Measurements from ENCODE around the gene ONECUT3.
A peak's percentile ranks its signal among the peaks of the same experiment; 100 is the strongest.

The ONECUT3 gene

DNA sequence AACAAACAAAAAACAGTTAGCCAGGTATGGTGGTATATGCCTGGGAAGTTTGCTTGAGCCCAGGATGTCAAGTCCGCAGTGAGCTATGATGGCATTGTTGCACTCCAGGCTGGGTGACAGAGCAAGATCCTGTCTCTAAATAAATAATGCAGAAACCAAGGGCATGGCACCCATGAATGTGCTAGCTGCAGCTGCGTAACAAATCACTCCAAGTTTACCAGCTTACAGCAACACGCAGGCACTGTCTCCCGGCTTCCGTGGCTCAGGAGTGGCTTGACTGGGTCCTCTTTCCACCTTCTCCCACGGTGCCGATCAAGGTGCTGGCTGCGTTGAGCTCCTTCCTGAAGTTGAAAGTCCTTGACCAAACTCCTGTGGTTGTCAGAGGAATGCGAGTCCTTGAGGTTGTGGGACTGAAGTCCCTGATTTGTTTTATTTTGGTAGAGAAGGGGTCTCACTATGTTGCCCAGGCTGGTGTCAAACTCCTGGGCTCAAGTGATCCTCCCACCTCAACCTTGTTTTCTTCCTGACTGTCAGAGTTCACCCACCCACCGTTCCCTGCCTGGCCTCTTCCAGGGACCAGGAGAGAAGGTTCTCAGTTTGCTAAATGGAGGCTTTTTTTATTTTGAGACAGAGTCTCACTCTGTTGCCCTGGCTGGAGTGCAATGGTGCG is 13.2 kb upstream of the ONECUT3 start:
- no peak for DNase-seq (ENCODE audit: low read depth)

DNA sequence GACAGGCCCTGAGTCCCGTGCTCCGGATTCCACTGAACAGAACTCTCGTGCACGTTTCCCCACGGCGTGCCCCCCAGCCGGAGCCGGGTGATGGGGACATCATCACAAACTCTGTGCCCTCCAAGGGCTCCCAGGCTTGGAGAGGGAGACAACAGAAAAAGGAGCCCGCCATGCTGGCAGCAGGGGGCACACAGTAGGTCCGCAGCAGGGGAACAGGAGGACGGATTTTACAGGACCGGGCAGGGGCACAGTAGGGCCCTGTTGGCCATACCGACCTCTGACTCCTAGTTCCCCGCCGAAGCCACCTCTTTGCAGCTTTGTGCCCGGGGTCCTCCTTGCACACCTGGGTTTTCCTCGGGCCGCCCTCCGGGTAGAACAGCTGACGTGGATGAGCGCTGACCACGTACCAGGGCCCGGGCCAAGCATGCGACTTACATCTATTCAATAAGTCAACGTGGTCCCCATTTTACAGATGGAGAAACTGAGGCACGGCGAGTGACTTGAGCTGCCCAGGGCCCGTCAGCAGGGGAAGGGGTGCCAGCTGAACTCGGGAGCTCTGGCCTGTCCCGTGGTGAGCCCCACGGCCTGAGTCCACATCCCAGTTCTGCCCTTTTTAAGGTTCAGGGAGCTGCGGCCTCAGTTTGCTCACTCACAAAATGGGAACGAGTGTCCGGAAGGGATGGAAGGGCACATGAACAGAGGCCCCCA is 10.2 kb upstream of the ONECUT3 start:
- DNase-seq (ENCODE audit: low read depth), result no peak

DNA sequence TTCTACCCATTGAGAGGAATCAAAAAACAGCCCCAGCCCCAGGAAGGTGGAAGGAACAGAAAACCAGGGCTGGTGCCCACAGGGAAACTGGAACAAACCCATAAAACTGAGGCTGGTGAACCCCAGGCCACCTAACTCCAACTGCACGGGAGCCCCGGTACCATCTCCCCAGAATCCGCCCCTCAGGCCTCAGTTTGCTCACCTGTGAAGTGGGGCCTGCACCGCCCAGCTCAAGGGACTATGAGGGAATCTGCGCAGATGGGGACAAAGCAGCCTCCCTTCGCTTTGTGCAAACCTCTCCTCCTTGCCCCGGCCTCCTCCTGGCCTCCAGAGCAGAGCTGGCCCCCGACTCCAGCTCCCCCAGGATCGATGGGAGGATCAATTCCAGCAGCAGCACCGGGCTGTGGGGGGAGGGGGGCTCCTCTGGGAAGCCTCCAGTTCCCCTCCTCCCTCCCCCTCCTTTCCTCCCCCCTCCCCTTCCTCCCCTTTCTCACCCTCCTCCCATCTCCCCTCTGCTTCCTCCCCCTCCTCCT is 9.1 kb upstream of the ONECUT3 start:
- no peak for DNase-seq (ENCODE audit: low read depth)

DNA sequence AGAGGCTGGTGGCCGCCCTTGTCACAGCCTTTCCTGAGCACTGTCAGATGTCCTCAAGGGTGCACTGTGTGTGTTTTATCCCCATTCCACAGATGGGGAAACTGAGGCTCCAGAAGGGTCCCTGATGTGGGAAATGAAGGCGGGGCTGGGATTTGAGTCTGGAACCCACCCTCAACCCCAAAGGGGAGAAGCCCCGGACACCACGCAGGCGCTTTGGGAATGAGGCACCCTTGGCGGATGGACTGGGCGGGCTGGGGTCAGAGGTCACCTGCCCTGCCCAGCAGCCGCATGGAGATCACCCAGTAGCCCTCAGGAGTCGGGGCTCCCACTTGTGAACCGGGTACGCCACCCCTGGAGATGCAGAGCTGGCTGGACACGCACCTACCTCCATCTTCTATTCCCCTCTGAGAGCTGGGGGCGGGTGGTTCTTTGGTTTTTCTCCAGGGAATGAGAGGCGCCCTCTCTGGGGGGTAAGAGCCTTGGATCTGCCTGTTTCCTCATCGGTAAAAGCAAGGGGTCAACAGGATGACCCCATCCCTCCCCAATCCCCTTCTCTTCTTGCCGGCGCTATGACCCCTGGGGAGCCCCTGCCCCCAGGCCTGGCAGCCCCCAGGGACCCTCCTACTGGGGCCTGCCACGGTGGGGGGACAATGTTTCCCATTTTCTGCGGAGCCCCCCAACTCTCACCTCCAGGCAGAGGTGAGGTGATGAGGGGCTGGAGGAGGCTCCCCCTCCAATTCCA is 8.3 kb upstream of the ONECUT3 start:
- no peak for DNase-seq (ENCODE audit: low read depth)

DNA sequence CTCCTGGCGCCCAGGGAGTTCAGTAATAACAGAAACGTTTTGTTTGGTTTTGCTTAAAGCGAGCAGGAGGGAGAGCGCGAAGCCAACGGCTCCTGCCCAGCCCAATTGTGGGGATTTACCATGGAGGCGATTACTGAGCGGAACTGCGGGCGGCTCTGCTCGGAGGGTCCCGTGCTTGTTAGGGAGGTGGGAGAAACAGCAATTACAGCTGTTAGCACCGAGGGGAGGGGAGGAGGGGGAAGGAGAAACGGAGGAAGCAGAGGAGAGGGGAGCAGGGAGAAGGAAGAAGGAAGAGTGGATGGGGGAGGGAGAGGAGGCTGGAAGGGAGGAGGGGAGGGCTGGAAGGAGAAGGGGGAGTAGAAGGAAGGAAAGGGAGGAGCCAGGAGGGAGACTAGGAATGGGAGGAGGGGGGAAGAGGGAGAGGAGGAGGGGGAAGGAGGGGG is 7.7 kb upstream of the ONECUT3 start:
- DNase-seq (ENCODE audit: low read depth), result no peak

DNA sequence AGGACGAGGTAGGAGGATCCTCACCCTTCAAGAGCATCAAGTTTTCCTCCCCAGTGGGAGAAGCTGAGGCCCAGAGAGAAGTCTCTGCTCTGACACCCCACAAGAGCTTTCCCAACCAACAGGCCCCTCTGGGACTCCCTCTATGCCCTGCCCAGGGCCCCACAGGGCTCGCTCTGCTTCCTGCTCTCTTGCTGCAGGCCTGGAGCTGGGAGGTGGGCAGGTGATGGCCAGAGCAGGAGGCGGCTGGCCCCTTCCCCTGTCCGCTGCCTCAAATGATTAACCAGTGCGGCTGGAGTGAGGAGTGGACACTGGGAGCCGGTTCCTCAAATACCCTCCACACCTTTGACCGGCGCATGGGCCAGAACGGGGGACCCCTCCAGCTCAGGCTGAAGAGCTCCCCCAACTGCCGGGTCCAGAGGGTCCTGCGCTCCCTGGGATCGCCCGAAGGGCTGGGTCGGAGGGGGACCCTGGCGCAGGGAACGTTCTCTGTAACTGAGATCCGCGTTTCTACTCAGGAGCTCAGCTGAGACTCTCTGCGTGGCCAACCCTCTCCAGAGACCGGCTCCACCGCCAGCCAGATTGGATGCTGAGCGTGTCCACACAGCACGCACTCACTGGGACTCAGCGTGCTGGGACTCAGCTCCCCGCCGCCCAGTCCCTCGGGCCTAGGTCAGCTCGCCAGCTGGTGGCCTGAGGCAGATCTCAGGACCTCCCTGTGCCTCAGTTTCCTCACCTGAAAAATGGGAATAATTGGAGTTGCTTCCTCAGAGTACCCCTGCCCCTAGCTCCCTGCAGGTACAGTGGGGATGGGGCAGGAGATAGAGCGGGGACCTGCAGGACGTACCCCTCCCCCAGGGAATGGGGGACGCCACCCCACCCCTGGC is 6.7 kb upstream of the ONECUT3 start:
- no peak for DNase-seq (ENCODE audit: low read depth)

DNA sequence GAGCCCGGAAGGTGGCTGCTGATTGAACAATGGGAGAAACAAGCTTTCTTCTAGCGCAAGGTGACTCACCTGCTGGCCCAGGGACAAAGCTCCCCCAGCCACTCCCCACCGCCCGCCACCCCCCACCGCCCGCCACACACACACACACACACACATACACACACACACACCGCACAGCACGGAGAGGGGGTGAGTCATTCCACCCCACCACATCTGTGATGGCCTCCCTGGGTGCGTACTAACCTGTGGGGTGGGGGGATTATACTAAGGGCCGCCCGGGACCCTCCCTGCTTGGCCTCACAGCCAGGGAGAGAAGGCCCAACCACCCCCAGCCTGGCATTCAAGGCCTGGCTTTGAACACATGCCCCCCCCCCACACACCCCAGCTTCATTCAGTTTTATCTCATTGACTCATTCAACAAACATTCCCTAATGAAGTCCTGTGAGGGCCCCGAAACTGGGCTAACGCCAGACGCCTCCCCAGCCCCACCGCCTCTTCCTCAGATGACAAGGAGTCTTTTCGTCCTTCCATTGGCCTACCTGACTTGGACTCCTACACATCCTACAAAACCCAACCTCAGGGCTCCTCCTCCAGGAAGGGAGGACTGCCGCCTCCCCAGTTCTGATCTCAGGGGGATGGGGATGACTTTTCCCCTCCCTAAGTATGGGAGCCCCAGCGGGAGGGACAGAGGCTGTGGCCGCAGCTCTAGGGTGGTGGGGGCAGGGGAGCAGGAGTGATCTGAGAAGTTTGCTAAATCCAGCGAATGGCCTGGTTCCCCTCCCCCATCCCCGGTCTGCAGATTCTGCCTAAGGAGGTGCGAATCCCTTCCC is 5.8 kb upstream of the ONECUT3 start:
- DNase-seq (ENCODE audit: low read depth), result peak; percentile 24

DNA sequence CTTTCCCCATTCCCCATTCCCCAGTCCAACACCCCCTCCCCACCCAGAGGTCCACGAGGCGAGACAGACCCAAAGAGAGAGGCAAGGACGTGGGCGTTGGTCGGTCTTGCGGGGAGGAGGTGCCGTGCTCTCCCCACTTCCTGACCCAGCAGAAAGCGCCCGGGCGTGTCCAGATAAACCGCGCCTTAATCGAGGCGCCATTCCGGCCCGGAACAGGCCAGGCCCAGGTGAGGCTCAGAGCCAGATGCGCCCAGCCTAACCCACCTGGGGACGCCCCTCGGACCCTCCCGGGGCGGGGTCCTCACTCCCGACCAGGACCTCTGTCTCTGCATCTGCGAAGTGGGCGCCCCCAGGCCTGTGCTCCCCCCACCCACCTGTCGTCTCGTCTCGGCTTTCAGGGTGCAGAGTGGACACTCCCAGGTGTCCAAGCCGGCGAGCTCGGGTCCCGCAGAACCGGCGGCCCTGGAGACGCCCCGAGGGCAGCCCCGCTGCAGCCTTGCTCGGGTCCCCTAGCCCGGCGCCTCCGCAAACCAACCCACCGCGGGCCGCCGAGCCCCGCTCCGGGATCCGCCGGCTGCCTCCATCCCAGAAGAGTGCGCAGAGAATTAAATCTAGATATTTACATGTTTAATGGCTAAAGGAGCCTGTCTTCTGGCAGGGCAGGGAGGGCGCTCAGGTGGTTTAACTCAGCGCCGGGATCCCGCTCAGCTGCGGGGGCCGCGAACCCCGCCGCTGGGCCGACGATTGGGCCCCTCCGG is 5.0 kb upstream of the ONECUT3 start:
- DNase-seq (ENCODE audit: low read depth), result no peak

DNA sequence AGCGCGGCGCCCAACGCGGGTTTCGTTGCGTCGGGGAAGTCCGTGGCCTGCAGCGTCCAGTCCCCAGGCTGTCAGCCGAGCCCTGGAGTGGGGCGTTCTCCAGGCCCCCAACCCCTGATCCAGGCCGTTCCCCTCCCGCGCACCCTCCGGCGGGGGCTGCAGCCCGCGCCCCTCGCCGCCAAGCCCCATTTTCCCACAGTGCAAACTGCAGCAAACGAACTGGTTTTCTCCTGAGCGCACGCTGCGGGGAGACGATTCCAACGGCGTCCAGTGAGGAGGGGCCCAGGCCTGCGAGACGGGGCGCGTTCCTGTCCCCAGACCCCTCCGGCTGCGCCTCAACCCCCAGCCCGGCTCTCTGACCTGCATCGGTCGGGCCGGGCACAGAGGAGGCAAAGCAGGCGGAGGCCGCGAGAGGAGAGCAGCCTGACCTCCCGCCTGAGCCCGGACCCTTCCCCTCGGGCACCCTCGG is 4.4 kb upstream of the ONECUT3 start:
- DNase-seq (ENCODE audit: low read depth), result no peak

DNA sequence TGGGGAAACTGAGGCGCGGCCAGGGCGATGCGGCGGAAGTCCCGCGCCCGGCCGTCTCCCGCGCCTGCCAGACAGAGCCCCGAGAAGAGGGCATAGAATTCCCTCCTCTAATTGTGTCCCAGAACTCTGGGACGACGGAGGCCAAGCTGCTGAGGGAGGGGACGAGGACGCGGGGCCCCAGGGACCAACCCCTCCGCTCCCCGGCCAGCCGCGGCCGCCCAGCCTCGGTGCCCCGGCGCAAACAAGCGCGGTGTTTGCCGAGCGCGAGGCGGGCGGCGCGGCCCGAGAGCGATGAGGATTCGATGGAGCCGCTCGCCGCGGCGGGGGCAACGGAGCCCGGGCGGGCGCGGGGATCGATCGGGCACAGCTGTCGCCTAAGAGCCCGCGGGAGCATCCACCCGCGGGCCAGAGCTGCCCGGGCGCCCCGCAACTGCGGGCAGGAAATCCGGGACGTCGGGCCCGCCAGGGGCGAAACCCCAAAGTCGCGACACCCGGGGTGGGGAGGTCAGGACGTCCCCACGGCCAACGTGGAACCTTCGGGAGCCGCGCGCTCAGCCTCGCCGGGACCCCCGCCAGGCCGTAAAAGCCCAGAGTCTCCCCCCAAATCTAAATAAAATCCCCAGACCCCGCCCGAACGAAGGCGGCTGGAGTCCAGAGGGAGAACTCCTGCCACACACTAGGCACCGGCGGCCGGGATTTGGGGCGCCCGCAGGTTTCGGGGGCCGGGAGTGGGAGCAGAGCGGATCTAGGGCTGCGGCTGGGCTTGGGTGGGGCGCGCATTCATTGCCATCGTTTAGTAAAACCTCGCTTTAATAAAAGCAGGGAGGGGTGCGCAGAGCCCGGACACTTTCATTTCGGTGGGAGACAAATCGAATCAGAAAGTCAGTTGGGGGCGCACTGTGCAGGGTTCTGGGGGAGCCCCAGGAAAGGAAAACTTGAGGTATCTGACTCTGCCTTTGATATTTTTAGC is 3.6 kb upstream of the ONECUT3 start:
- no peak for DNase-seq (ENCODE audit: low read depth)

DNA sequence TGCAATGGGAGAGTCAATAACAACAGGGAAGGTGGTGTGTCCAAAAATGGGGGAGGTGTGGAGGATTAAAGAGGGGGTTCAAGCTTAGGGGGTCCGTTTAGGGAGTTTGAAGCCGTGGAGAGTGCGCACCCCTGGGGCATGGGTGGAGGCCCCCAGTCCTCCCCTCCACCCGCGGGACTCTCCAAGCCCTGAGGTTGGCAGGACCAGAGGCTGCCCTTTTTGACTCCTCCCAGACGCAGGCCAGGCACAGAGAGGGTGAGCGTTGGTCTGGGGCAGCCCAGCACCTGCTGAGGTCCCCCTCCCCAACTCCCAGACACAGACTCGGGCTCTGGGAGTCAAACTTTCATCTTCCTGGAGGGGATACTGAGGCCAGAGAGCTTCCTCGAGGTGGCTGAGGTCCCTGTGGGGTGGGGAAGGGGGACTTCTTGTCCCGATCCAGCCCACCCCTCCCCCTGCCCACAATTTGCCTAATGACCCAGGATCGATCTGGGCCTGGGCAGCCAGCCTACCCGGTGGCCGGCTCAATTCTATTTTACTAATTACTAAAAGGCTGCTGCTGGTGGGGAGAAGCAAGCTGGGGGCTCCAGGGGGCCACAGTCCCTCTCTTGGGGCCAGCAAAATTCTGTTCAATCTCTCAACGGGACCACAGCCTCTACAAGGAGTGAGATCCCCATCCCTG is 2.8 kb upstream of the ONECUT3 start:
- DNase-seq (ENCODE audit: low read depth), result no peak

DNA sequence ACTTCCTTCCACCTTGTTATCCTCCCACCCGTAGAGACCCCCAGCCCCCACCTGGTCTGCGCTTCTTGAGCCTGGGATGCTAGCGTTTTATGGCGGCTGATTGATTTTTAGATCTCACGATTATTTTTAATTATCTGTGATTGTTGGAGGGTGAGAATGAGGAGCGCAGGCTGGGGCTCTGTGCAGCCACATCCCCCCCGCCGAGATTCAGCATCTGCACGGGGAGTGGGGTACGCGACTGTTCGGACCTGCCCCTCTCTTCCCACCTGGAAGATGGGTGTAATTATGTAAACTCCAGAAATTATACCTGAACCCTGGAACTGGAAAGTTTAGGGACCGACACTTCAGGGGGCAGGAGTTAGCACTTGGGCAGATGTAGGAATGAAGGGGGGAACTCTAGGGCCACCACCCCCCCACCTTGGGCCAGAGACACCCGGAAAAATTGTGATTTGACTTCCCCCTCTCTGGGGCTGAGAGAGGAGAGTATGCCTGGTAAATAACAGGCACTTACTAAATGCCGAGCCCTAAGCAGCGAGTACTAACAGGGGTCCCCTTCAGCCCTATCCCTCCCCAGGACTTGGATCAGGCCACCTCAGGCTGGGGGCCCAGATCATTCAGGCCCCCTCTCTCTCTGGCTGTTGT is 1.8 kb upstream of the ONECUT3 start:
- no peak for DNase-seq (ENCODE audit: low read depth)

DNA sequence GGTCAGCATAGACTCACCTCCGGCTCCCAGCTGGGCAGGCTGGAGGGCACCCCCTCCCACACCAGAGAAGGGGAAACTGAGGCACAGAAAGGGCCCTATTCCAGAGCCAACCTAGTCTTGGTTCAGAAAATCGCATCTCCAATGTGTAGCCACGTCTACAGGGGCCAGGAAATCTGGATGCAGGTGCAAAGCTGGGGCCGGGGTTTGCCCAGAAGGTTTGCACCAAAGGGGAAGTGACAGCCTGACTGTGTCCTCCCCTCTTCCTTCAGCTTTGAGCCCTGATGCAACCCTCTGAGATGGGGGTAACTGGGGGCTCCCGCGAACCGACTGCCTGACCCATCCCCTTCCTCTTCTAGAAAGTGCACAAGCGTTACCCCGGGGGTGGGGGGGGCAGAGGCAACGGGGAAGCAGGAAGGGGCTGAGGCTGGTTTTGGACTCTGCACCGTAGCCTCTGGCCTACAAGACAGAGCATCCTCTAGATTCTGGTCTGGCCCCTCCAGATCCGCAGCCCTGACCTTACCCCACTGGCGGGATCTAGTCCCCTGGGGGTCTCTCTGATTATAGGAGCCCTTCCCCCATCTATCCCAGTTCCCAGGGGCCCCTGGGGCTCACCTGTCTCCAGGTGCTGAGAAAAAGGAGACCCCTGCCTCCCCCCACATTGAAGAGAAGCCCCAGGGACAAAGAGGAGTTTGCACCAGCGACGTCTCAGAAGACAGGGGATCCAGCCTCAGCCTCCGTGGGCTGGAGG is 1.1 kb upstream of the ONECUT3 start:
- no peak for DNase-seq (ENCODE audit: low read depth)

DNA sequence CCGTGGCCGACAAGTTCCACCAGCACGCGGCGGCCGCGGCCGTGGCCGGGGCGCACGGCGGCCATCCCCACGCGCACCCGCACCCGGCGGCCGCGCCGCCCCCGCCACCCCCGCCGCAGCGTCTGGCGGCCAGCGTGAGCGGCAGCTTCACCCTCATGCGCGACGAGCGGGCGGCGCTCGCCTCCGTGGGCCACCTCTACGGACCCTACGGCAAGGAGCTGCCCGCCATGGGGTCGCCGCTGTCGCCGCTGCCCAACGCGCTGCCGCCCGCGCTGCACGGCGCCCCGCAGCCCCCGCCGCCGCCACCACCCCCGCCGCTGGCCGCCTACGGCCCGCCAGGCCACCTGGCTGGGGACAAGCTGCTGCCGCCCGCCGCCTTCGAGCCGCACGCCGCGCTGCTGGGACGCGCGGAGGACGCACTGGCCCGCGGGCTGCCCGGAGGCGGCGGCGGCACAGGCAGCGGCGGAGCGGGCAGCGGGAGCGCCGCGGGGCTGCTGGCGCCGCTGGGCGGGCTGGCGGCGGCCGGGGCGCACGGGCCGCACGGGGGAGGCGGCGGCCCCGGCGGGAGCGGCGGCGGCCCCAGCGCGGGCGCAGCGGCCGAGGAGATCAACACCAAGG is 821 bp downstream of the ONECUT3 start:
- DNase-seq (ENCODE audit: low read depth), result no peak

DNA sequence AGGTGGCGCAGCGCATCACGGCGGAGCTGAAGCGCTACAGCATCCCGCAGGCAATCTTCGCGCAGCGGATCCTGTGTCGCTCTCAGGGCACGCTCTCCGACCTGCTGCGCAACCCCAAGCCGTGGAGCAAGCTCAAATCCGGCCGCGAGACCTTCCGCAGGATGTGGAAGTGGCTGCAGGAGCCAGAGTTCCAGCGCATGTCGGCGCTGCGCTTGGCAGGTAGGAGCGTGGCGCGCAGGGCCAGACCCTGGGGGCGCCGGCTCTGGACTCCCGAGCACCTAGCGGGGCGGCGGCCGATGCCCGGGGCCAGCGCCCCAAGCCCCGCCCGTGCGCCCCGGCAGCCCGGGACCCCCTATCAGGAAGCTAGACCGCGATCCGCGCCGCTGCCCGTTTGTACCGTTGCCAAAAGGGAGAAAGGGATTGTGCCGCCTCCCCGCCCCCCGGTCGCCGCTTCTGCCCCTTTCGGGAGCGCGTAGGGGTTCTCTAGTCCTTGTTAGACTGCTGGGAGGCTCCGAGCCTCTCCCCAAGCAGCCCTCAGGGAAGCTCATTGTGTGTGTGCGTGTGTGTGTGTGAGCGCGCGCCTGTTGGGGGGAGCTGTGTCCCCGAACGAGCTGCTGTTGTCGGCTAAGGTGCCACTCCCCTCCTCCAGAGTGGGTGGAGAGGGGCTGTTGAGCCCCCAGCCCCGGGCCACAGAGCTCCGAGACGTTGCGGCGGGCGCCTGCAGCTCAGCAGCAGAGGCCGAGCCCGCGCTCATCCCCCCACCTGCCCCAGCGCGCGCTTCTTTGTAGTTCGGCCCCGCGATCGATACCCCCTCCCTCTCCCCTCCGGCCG is 1.5 kb downstream of the ONECUT3 start:
- DNase-seq (ENCODE audit: low read depth), result no peak
